Uterus (tissue), 4 donors: Measurements from ENCODE around the gene RPP14. TPM values are rescaled to one million over a fixed set of nuclear protein-coding genes. Genes with fewer than 3 reads are reported as not detected.

Experiments
- DNase-seq, 2 donors: peaks; one replicate each; pipeline ENCODE4 v3.0.0-alpha.2; 2019 to 2020
- H3K27ac ChIP-seq, 2 donors: fragments of 200-600 bp; sonication (generic); 1 replicate in 1 of 2; 2 replicates in 1 of 2; pipeline ENCODE4 v1.5.1; 2016 to 2018
- H3K27me3 ChIP-seq, 2 donors: fragments of 200-600 bp; sonication (generic); one replicate each; pipeline ENCODE4 v1.5.1; 2018 to 2019; ENCODE audit warnings: control low read depth in 1 of 2
- H3K36me3 ChIP-seq, 2 donors: fragments of 200-600 bp; sonication (generic); one replicate each; pipeline ENCODE4 v1.5.1; 2019; ENCODE audit warnings: control low read depth in 1 of 2
- H3K4me1 ChIP-seq, 2 donors: fragments of 200-600 bp; sonication (generic); one replicate each; pipeline ENCODE4 v1.5.1; 2018 to 2019; ENCODE audit warnings: control low read depth in 1 of 2
- H3K4me3 ChIP-seq, 2 donors: fragments of 200-600 bp; sonication (generic); 1 replicate in 1 of 2; 2 replicates in 1 of 2; pipeline ENCODE4 v1.5.1; 2018 to 2019; ENCODE audit warnings: mild to moderate bottlenecking in 1 of 2
- H3K9me3 ChIP-seq, 2 donors: fragments of 200-600 bp; sonication (generic); one replicate each; pipeline ENCODE4 v1.5.1; 2019; ENCODE audit warnings: control low read depth in 1 of 2
- CTCF ChIP-seq, 4 experiments: fragments of 200-600 bp in 2 of 4; fragments of 450-650 bp in 2 of 4; sonication (generic) in 2 of 4; IDR thresholded peaks; one replicate each; pipeline ENCODE4 v1.5.1; 2016 to 2019; ENCODE audit warnings: antibody characterized with exemption in 4 of 4, mild to moderate bottlenecking in 2 of 4, moderate library complexity in 1 of 4
- POLR2A ChIP-seq, 2 donors: fragments of 450-650 bp; IDR thresholded peaks; one replicate each; pipeline ENCODE4 v1.6.1; 2016; ENCODE audit warnings: antibody characterized with exemption in 2 of 2, mild to moderate bottlenecking in 1 of 2, moderate library complexity in 1 of 2
- intact Hi-C: fragments of 100-400 bp; cut with DNase I; formaldehyde crosslinking; loops from one replicate; pipeline ENCODE4 v1.15.1; 2023; ENCODE audit warnings: low total_unique reads
- total RNA-seq, 4 donors: library from RNA; depleted of rRNA in 3 of 4; stranded (reverse); fragments of >200 nt in 3 of 4; gene quantifications; one replicate each; pipeline versions ENCODE4 v1.1.0 to v1.2.4, GENCODE V29; 2014 to 2023
- donor health status: DM: yes; HTN: yes; CAD: no.

RPP14 gene
- total RNA-seq, 4 donors from 2014 or later = 1.5 to 26.7 (median 9.7) TPM

GRCh38 chr3:58340594-58341244 is 34.7 kb downstream of the RPP14 start:
- Histone ChIP-seq H3K4me1 (peaks cover 0 to 8% of the 10 kb centered on the region in 2 donors), H3K27ac (no peak overlapping the region), H3K9me3 (no peaks in the 10 kb centered on the region), H3K4me3 (no peak overlapping the region), H3K36me3 (no peaks in the 10 kb centered on the region), H3K27me3 (no peaks in the 10 kb centered on the region)
- intact Hi-C loops = no loop called here
- no peak for DNase-seq
- TF ChIP-seq POLR2A (IDR thresholded peaks at IDR 0.05) = no peak
- TF ChIP-seq CTCF (IDR thresholded peaks at IDR 0.05) = no peak

GRCh38 chr3:58341376-58341775 is 35.3 kb downstream of the RPP14 start:
- H3K4me1 ChIP-seq = peaks cover 0 to 8% of the 10 kb centered on the region in 2 donors
- TF ChIP-seq POLR2A (IDR thresholded peaks at IDR 0.05) (no peak), CTCF (IDR thresholded peaks at IDR 0.05) (no peak)
- intact Hi-C loops = no loop called here

GRCh38 chr3:58342676-58343075 is 36.6 kb downstream of the RPP14 start:
- DNase-seq = no peak
- Histone ChIP-seq H3K27me3 (no peaks in the 10 kb centered on the region), H3K27ac (no peak overlapping the region), H3K9me3 (no peaks in the 10 kb centered on the region), H3K4me3 (no peak overlapping the region), H3K4me1 (peaks cover 0 to 8% of the 10 kb centered on the region in 2 donors), H3K36me3 (no peaks in the 10 kb centered on the region)
- intact Hi-C loops = no loop called here
- no peak for TF ChIP-seq CTCF (IDR thresholded peaks at IDR 0.05)
- TF ChIP-seq POLR2A (IDR thresholded peaks at IDR 0.05) = no peak

More at GRCh38 chr3:58341376-58341775, 35.3 kb downstream of the RPP14 start:
- Histone ChIP-seq H3K27ac (no peak overlapping the region), H3K27me3 (no peaks in the 10 kb centered on the region), H3K9me3 (no peaks in the 10 kb centered on the region), H3K36me3 (no peaks in the 10 kb centered on the region), H3K4me3 (no peak overlapping the region)
- no peak for DNase-seq

GRCh38 chr3:58345457-58345856 is 39.4 kb downstream of the RPP14 start:
- H3K27me3 ChIP-seq = no peaks in the 10 kb centered on the region
- peaks cover 0 to 8% of the 10 kb centered on the region in 2 donors for H3K4me1 ChIP-seq
- intact Hi-C loops = no loop called here
- TF ChIP-seq POLR2A (IDR thresholded peaks at IDR 0.05) (no peak), CTCF (IDR thresholded peaks at IDR 0.05) (no peak)
- no peak for DNase-seq
- no peaks in the 10 kb centered on the region for H3K9me3 ChIP-seq
- H3K4me3 ChIP-seq = no peak overlapping the region
- H3K27ac ChIP-seq = no peak overlapping the region
- no peaks in the 10 kb centered on the region for H3K36me3 ChIP-seq

- H3K36me3 ChIP-seq = no peaks in the 10 kb centered on the region
- no peak for DNase-seq
- H3K4me3 ChIP-seq = no peak overlapping the region
- intact Hi-C loops = no loop called here
- no peak overlapping the region for H3K27ac ChIP-seq
- H3K4me1 ChIP-seq = peaks cover 0 to 7% of the 10 kb centered on the region in 2 donors
- no peaks in the 10 kb centered on the region for H3K9me3 ChIP-seq
- TF ChIP-seq CTCF (IDR thresholded peaks at IDR 0.05) (no peak), POLR2A (IDR thresholded peaks at IDR 0.05) (no peak)
- no peaks in the 10 kb centered on the region for H3K27me3 ChIP-seq
Observed at GRCh38 chr3:58346368-58346767, 40.3 kb downstream of the RPP14 start.
